Globus pallidus (tissue), 1 donor: ENCODE measurements around the gene C12orf75.
"Not testable (repeated sequence)": the region's sequence is repeated elsewhere in the genome, so short reads cannot be mapped to it uniquely, and the experiment has no call there.

ENCODE experiments used
- DNase-seq: peaks from one replicate; pipeline ENCODE4 v3.0.0-alpha.2; 2015; ENCODE audit warnings: low spot score

C12orf75 gene

GRCh38 chr12:105310476-105311085 lies 19.9 kb upstream of the C12orf75 start:
- DNase-seq, result not testable (repeated sequence)

- DNase-seq, result not testable (repeated sequence)
Observed at GRCh38 chr12:105311936-105312335, 18.6 kb upstream of the C12orf75 start.

GRCh38 chr12:105313755-105314154 lies 16.7 kb upstream of the C12orf75 start:
- DNase-seq, result not testable (repeated sequence)

- no peak for DNase-seq
Observed at GRCh38 chr12:105315130-105315529, 15.4 kb upstream of the C12orf75 start.

- DNase-seq, result no peak
Observed at GRCh38 chr12:105315726-105316125, 14.8 kb upstream of the C12orf75 start.

- DNase-seq, result no peak
Observed at GRCh38 chr12:105316931-105317852, 13.3 kb upstream of the C12orf75 start.

GRCh38 chr12:105317942-105318621 lies 12.4 kb upstream of the C12orf75 start:
- DNase-seq, result no peak

- no peak for DNase-seq
Observed at GRCh38 chr12:105318651-105319483, 11.6 kb upstream of the C12orf75 start.

GRCh38 chr12:105319691-105320209 lies 10.7 kb upstream of the C12orf75 start:
- no peak for DNase-seq

GRCh38 chr12:105321125-105321524 lies 9.4 kb upstream of the C12orf75 start:
- DNase-seq, result no peak

- no peak for DNase-seq
Observed at GRCh38 chr12:105322070-105322469, 8.4 kb upstream of the C12orf75 start.

GRCh38 chr12:105324704-105325103 lies 5.8 kb upstream of the C12orf75 start:
- DNase-seq, result no peak

GRCh38 chr12:105325117-105325516 lies 5.4 kb upstream of the C12orf75 start:
- DNase-seq, result no peak

- DNase-seq, result no peak
Observed at GRCh38 chr12:105329926-105330282, 587 bp upstream of the C12orf75 start.

- no peak for DNase-seq
Observed at GRCh38 chr12:105330931-105331804, 677 bp downstream of the C12orf75 start.

- DNase-seq, result no peak
Observed at GRCh38 chr12:105331805-105332251, 1.3 kb downstream of the C12orf75 start.

- DNase-seq, result not testable (repeated sequence)
Observed at GRCh38 chr12:105332286-105332685, 1.8 kb downstream of the C12orf75 start.

GRCh38 chr12:105332925-105333324 lies 2.4 kb downstream of the C12orf75 start:
- no peak for DNase-seq

GRCh38 chr12:105334001-105334400 lies 3.5 kb downstream of the C12orf75 start:
- no peak for DNase-seq

GRCh38 chr12:105334582-105334981 lies 4.1 kb downstream of the C12orf75 start:
- DNase-seq, result no peak

GRCh38 chr12:105335856-105336255 lies 5.4 kb downstream of the C12orf75 start:
- no peak for DNase-seq
